GM19455 (cell line): Measurements from ENCODE around the gene TUBB1.
"Not testable (repeated sequence)": the region's sequence is repeated elsewhere in the genome, so short reads cannot be mapped to it uniquely, and the experiment has no call there.

Source experiments
- ATAC-seq: cut with Tn5 transposase; IDR thresholded peaks from one replicate; pipeline ENCODE4 v1.9.1; 2021; ENCODE audit not compliant: unreplicated experiment

The TUBB1 gene

GRCh38 chr20:59019217-59019616, at the start of gene TUBB1:
Gene TUBB1, plus strand, starts transcription at chr20:59019429. Its CDS starts 94 bp downstream, at chr20:59019523.
- ATAC-seq = no peak

DNA sequence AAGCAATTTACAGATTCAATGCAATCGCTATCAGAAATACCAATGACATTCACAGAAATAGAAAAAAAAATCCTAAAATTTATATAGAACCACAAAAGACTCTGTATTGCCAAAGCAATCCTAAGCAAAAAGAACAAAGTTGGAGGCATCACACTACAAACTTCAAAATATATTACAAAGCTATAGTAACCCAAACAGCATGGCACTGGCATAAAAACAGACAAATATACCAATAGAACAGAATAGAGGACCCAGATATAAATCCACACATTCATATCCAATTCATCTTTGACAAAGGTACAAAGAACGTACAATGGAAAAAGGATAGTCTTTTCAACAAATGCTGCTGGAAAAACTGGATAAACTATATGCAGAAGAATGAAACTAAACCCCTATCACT, 49.8 kb upstream of the TUBB1 start:
- no peak for ATAC-seq

GRCh38 chr20:58970146-58970545, 49.1 kb upstream of the TUBB1 start:
- no peak for ATAC-seq

DNA sequence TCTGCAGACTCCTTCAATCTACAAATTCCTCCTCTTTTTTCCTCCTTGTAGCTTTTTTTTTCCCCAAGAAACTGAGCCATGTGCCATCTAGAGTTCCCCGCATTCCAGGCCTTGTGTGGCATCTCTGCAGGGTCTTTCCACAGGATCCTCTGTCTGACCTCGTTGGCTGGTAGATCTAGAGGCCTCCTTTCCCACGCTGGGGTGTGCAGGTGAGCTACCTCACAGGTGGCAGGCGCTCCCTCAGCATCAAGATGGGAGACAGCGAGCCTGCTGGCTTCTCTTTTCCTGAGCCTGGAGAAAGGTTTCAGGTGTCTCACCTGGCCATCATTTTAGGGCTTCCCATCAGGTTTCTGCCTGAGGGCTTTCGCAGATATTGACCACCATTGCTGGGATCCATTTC, 47.8 kb upstream of the TUBB1 start:
- ATAC-seq = no peak

DNA sequence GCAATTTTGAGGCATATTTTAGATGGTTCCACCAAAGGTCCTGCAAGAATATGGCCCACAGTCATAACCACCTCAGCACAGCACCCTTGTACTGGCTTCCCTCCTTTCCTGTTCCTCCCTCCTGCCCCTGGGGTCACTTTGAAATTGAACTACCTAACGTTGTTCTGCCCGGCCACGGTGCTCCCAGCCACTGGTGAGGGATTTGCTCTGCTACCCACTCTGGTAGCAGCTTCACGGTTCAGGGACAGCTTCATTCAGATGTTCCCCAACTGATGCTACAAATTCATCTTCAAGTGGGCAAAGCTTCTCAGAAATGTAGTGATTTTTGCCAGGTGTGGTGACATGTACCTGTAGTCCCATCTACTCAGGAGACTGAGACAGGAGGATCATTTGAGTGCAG, 46.0 kb upstream of the TUBB1 start:
- no peak for ATAC-seq

- no peak for ATAC-seq
These were observed 45.4 kb upstream of the TUBB1 start for GRCh38 chr20:58973866-58974265.

DNA sequence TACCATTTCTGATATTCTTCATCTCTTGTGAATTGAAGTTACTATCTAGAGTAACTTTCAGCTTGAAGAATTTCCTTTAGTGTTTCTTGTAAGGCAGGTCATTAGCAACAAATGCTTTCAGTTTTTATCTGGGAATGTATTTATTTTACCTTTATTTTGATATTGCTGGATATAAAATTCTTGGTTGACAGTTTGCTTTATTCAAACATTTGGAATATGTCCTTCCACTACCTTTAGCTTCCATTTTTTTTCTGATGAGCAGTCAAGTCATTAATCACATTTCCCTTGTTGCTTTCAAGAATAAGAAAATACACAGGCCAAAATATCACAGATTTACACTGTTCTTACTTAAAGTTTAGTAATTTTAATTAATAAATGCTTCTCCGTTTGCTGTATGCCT, 43.9 kb upstream of the TUBB1 start:
- ATAC-seq = no peak

DNA sequence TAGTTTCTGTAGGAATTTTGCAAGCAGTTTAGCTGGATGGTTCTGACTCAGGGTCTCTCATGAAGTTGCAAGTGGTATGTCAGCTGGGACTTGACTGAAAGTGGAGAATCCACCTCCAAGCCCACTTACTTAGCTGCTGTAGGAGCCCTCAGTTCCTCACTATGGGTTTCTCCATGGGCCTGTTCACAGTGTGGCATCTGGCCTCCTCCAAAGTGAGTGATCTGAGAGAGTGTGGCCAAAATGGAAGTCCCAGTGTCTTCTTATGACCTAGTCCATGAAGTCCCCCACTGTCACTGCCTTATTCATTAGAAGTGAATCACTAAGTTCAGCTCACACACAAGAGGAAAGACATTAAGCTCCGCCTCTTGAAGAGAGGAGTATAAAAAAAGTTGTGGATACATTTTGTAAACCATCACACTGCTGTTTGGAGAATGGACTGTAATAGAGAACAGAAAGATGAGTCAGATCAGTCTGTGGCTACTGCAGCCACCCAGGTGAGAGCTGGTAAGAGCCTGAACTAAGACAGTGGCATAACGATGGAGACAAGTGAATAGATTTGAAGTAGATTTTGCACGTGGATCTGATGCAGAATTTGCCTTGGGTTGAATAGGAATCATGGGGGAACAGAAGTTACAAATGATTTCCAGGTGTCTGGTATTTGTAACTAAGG, 43.0 kb upstream of the TUBB1 start:
- ATAC-seq = no peak

DNA sequence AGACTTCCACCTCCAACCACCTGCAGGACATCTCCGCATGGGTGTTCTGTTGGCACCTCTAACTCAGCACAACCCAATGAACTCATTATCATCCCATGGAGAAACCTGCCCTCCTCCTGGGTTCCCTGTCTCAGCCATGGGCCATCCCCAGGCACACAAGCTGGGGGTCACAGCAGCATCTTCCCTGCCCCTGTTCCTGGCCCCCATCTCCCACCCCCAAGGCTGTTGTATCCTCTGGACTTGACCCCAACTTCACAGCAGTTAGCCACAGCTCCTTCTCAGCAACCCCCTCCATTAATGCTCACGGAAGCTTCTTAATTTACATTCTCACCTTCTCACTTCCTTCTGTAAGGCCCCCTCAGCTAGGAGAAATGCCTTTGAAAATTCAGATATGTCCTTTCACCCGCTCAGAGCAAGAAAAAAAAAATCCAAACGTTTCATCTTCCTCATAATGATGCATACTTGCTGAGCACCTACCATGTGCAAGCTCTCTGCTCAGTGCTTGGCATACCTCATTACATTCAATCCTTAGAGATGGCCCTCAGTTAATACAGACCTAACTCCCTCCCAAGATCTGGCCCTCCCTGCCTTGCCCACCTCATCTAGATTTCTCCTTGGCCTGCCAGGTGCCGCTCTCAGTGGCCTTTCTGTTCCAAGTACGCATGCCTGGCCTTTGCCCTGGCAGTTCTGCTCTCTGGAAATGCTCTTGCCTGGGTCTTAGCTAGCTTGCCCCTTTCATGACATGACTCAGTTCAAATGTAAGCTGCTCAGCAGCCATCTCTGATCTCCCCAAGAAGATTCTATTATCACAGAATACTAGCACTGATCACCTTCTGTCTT, 40.7 kb upstream of the TUBB1 start:
- no peak for ATAC-seq

DNA sequence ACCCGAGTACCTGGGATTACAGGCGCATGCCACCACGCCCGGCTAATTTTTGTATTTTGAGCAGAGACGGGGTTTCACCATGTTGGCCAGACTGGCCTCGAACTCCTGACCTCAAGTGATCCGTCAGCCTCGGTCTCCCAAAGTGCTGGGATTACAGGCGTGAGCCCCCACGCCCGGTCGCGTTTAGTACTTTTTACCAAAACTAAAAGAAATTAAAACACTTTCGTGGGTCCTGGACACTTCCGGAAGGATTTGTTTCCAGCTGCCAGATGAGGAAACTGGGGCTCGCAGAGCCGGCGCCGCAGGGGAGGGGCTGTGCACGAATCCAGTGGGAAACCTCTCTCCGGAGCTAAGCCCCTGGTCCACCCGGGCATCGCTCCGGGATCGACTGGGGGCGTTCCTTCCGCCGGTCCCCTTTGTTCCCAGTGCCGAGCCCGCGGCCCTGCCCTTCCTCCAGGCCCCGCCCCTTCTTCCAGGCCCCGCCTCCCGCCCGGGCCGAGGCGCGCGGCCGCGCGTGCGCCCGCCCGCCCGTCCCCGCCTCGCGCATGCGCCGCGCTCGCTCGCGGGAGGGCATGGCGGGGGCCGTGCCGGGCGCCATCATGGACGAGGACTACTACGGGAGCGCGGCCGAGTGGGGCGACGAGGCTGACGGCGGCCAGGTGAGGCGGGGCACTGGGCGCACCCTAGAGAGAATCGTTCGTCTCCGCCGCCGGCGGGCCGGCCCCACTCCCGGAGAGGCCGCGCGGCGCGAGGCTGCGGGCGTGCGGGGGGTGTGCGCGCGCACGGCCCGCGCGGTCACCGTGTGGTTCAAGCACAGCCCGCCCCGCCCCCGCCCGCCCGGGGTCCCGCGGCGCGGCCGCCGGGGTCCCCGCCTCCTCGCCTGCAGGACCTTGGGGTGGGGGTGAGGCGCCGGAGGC, 38.3 kb upstream of the TUBB1 start, which contains the start of gene NELFCD:
Gene NELFCD, plus strand, starts transcription at position 546 of the 917 bp plus-strand sequence. Its CDS starts 54 bp downstream, at position 600.
- ATAC-seq = peak; percentile 78

DNA sequence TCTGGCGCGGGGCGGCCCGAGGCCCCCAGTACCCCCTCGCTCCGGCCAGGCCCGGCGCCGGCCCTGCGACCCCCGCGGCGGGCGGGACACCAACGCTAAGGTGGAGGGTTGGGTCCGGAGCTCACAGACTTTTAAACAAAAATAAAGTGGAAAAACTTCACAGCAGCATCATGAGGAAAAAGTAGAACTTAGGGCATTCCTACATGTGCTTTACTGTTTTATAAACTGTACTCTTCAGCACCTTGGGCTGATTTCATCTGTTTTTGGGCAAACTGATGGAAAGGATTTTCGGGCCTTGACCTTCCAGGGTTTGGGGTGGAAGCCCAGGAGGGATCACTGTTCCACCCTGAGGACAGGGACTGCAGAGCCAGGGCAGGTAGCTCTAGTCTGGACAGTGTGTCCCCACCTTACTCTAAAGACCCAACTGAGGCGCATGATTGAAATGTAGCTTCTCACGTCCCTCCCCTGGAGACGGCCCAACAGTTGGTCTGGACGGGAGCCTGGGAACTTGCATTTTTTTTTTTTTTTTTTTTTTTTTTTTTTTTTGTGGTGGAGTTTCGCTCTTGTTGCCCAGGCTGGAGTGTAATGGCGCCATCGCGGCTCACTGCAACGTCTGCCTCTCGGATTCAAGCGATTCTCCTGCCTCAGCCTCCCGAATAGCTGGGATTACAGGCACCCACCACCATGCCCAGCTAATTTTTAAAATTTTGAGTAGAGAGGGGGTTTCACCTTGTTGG, 37.4 kb upstream of the TUBB1 start:
- peak; percentile 9 for ATAC-seq

DNA sequence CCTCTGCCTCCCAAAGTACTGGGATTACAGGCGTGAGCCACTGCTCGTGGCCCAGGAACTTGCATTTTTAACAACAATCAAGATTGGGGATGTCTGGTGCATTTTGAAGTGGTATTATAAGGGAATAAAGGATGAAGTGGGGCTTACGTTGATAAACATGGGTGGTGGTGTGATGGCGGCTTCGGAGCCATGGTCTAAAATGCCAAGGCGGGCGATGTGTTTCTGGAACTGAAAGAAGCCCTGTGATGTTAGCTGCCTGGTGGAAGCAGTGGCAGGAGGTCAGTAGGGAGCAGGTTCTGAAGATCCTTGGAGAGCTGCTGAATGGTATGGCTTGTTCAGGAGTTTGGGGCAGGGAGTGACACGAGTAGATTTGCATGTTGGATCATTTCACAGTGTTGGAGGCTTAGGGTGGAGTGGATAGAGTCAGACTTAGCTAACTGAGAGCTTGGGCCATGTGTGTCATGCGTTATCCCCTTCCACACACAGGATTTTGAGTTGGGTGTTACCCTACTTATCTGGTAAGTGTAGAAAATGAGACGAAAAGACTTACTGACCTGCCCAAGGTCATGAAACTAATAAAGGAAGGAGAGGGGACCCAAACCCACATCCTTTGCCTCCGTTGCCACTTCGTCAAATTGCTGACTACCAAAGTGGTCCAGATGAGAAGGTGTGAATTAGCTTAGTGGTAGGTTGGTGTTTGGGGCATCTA, 36.7 kb upstream of the TUBB1 start:
- no peak for ATAC-seq

DNA sequence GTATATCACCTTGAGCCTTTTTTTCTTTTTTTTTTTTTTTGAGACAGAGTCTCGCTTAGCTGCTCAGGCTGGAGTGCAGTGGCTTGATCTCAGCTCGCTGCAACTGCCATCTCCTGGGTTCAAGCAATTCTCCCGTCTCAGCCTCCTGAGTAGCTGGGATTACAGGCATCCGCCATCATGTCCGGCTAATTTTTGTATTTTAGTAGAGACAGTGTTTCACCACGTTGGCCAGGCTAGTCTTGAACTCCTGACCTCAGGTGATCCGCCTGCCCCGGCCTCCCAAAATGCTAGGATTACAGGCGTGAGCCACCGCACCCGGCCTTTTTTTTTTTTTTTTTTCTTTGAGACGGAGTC, 36.1 kb upstream of the TUBB1 start:
- not testable (repeated sequence) for ATAC-seq

DNA sequence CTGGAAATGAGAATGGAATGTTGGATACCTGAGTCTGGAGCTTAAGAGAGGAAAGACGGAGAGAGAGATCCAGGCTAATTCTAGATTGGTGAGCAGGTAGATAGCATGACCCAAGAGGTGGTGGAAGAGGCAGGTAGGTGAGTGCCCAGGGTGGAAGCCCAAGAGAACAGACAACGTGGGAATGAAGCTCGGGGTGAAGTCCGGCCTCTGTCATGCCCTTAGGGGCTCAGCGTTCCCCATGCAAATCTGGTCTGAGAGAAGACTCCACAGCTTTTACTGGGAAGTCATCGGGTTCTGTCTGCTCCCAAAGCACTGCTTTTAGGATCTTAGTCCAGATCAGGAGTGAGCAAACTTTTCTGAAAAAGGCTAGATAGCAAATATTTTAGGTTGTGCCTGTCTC, 34.5 kb upstream of the TUBB1 start:
- no peak for ATAC-seq

GRCh38 chr20:58985656-58986055, 33.6 kb upstream of the TUBB1 start:
- ATAC-seq = no peak

DNA sequence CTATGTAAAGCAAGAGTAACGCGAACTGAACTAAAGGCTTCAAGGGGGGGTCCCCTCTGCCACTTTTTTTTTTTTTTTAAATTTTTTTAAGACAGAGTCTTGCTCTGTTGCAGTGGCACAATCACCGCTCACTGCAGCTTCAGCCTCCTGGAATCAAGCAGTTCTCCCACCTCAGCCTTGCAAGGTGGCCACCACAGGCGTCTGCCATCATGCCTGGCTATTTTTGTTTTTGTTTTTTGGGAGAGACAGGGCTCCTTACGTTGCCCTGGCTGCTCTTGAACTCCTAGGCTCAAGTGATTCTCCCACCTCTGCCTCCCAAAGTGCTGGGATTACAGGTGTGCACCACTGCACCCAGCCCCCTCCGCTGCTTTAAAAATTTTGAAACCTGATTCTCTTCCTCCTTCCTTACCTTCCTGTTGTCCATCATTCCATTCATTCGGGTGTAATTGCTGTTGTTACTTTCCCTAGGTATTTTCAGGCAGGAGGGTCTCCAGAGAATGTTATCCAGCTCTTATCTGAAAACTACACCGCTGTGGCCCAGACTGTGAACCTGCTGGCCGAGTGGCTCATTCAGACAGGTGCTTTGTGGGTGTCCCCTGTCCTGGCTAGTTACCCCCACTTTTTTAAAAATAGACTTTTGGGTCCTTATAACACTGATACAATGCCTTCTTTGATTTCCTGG, 32.8 kb upstream of the TUBB1 start:
- no peak for ATAC-seq

DNA sequence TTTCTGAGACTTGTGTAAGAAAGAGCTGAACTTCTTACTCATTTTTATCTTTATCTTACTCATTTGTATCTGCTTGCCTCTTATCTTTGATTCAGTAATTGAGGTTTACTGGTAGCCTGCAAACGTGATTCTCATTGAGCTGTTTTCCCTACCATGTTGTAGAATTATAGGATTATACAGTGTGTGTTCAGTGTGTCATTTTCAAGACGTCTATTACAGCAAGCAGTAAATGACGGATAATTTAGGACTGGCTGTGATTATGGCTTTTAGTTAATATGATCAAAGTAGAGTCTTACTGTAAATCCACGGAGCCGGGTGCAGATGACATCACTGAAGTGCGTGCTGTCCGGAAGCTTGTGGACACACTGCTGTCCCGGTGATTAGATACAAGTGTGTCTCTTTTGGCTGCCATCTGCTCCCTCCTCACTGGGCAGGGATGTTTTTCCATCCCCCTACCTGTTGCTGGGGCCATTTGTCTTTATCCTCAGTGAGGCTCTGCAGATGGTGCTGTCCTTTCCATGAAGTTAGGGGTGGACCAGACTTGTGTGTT, 32.2 kb upstream of the TUBB1 start:
- ATAC-seq = no peak

- ATAC-seq = no peak
These were observed 31.3 kb upstream of the TUBB1 start for GRCh38 chr20:58987790-58988564.

- no peak for ATAC-seq
These were observed 30.7 kb upstream of the TUBB1 start for GRCh38 chr20:58988565-58988882.
